Upper lobe of left lung (tissue), 4 donors: ENCODE results near the gene KIAA1755.

Experiments
- CTCF ChIP-seq, 6 experiments: fragments of 450-650 bp in 4 of 6; fragments of 200-600 bp in 2 of 6; sonication (generic) in 2 of 6; IDR thresholded peaks; one replicate each; pipeline ENCODE4 v1.5.1; 2016 to 2019; ENCODE audit warnings: antibody characterized with exemption in 6 of 6
- EP300 ChIP-seq, 4 donors: sonication (generic); formaldehyde crosslinking; IDR thresholded peaks; one replicate each; pipeline ENCODE4 v1.5.1; 2017; ENCODE audit warnings: antibody characterized with exemption in 4 of 4, control low read depth in 2 of 4
- POLR2A ChIP-seq, 4 donors: fragments of 450-650 bp; IDR thresholded peaks; one replicate each; pipeline ENCODE4 v1.5.1; 2016 to 2017; ENCODE audit warnings: antibody characterized with exemption in 4 of 4, mild to moderate bottlenecking in 2 of 4
- POLR2AphosphoS5 ChIP-seq, 2 donors: sonication (generic); formaldehyde crosslinking; IDR thresholded peaks; one replicate each; pipeline ENCODE4 v1.5.1; 2017; ENCODE audit warnings: antibody characterized with exemption in 2 of 2

GRCh38 chr20:38186788-38187221 lies 73.7 kb downstream of the KIAA1755 start:
- TF ChIP-seq CTCF (IDR thresholded peaks at IDR 0.05) (no peak), POLR2A (IDR thresholded peaks at IDR 0.05) (no peak), EP300 (IDR thresholded peaks at IDR 0.05) (no peak), POLR2AphosphoS5 (IDR thresholded peaks at IDR 0.05) (no peak)
